Osteoblast (primary cell): ENCODE data around the gene DPP6. TPM values are rescaled to one million over a fixed set of nuclear protein-coding genes. Genes with fewer than 3 reads are reported as not detected.

Experiments used
- DNase-seq: peaks from one replicate; pipeline ENCODE4 v3.0.0; 2011; ENCODE audit warnings: low spot score, mixed read lengths; ENCODE audit not compliant: insufficient read length; ENCODE audit errors: missing footprints
- H2AFZ ChIP-seq: 2 replicates; pipeline ENCODE4 v1.6.0; 2011; ENCODE audit warnings: mild to moderate bottlenecking, low read length
- H3K27ac ChIP-seq: 2 replicates; pipeline ENCODE4 v1.5.1; 2011; ENCODE audit warnings: mild to moderate bottlenecking, low read depth, low read length, moderate library complexity
- H3K27me3 ChIP-seq: 2 replicates; pipeline ENCODE4 v1.6.0; 2012; ENCODE audit warnings: mild to moderate bottlenecking, control low read depth, inconsistent platforms, low read length, moderate library complexity; ENCODE audit not compliant: insufficient read depth
- H3K36me3 ChIP-seq: 2 replicates; pipeline ENCODE4 v1.5.1; 2011; ENCODE audit warnings: mild to moderate bottlenecking, low read length, control low read depth, moderate library complexity; ENCODE audit not compliant: insufficient read depth
- H3K4me1 ChIP-seq: 2 replicates; pipeline ENCODE4 v1.5.1; 2011; ENCODE audit warnings: mild to moderate bottlenecking, low read length, control low read depth, moderate library complexity; ENCODE audit not compliant: insufficient read depth
- H3K4me2 ChIP-seq: 2 replicates; pipeline ENCODE4 v1.6.0; 2011; ENCODE audit warnings: mild to moderate bottlenecking, low read length; ENCODE audit not compliant: insufficient read depth
- H3K4me3 ChIP-seq: fragments of 200-600 bp; sonication (generic); 3 replicates; pipeline ENCODE4 v1.5.1; 2012; ENCODE audit warnings: mild to moderate bottlenecking, low read length, inconsistent platforms; ENCODE audit not compliant: insufficient read depth
- H3K79me2 ChIP-seq: 2 replicates; pipeline ENCODE4 v1.6.0; 2012; ENCODE audit warnings: mild to moderate bottlenecking, low read length, control low read depth, inconsistent platforms; ENCODE audit not compliant: insufficient read depth
- H3K9me3 ChIP-seq: 2 replicates; pipeline ENCODE4 v1.5.1; 2011; ENCODE audit warnings: low read depth, low read length, control low read depth
- H4K20me1 ChIP-seq: 2 replicates; pipeline ENCODE4 v1.6.0; 2012; ENCODE audit warnings: mild to moderate bottlenecking, low read length, control low read depth; ENCODE audit not compliant: insufficient read depth
- CTCF ChIP-seq: IDR thresholded peaks from 2 replicates; pipeline ENCODE4 v1.5.1; 2011; ENCODE audit warnings: mild to moderate bottlenecking, low read depth, low read length, moderate library complexity; ENCODE audit errors: extremely low read depth
- total RNA-seq: library from RNA; depleted of rRNA; stranded (reverse); fragments of >200 nt; gene quantifications from 2 replicates; pipeline ENCODE4 v1.2.3, GENCODE V29; 2012

Gene DPP6
- total RNA-seq, 1 donor: not detected

GRCh38 chr7:154867068-154867467 is 814.9 kb downstream of the DPP6 start:
- no peak overlapping the region for H3K4me2 ChIP-seq
- H3K4me1 ChIP-seq: no peaks in the 10 kb centered on the region
- no peak for TF ChIP-seq CTCF
- H3K79me2 ChIP-seq: no peaks in the 10 kb centered on the region
- H3K9me3 ChIP-seq: no peaks in the 10 kb centered on the region
- H4K20me1 ChIP-seq: no peaks in the 10 kb centered on the region
- H3K4me3 ChIP-seq: no peak overlapping the region
- no peaks in the 10 kb centered on the region for H3K36me3 ChIP-seq
- DNase-seq: peak; percentile 42
- no peak overlapping the region for H2AFZ ChIP-seq
- H3K27me3 ChIP-seq: no peaks in the 10 kb centered on the region
- no peak overlapping the region for H3K27ac ChIP-seq

GRCh38 chr7:154868921-154869320 is 816.7 kb downstream of the DPP6 start:
- H2AFZ ChIP-seq: no peak overlapping the region

GRCh38 chr7:154869436-154869835 is 817.2 kb downstream of the DPP6 start:
- Histone ChIP-seq H3K36me3 (no peaks in the 10 kb centered on the region), H3K79me2 (no peaks in the 10 kb centered on the region), H3K9me3 (no peaks in the 10 kb centered on the region), H3K4me2 (no peak overlapping the region), H3K27ac (no peak overlapping the region), H4K20me1 (no peaks in the 10 kb centered on the region), H2AFZ (no peak overlapping the region), H3K27me3 (no peaks in the 10 kb centered on the region), H3K4me3 (no peak overlapping the region), H3K4me1 (no peaks in the 10 kb centered on the region)
- no peak for TF ChIP-seq CTCF
- DNase-seq: peak; percentile 18

More at GRCh38 chr7:154868921-154869320, 816.7 kb downstream of the DPP6 start:
- Histone ChIP-seq H4K20me1 (no peaks in the 10 kb centered on the region), H3K4me3 (no peak overlapping the region), H3K27me3 (no peaks in the 10 kb centered on the region), H3K9me3 (no peaks in the 10 kb centered on the region), H3K4me2 (no peak overlapping the region), H3K4me1 (no peaks in the 10 kb centered on the region), H3K36me3 (no peaks in the 10 kb centered on the region), H3K27ac (no peak overlapping the region), H3K79me2 (no peaks in the 10 kb centered on the region)
- DNase-seq: peak; percentile 19
- no peak for TF ChIP-seq CTCF

GRCh38 chr7:154871507-154871906 is 819.3 kb downstream of the DPP6 start:
- Histone ChIP-seq H2AFZ (no peak overlapping the region), H3K36me3 (no peaks in the 10 kb centered on the region), H3K27me3 (no peaks in the 10 kb centered on the region), H3K4me3 (no peak overlapping the region), H3K4me1 (no peaks in the 10 kb centered on the region), H3K4me2 (no peak overlapping the region), H4K20me1 (no peaks in the 10 kb centered on the region), H3K9me3 (no peaks in the 10 kb centered on the region), H3K79me2 (no peaks in the 10 kb centered on the region), H3K27ac (no peak overlapping the region)
- peak; percentile 6 for DNase-seq
- TF ChIP-seq CTCF: no peak
